RPMI7951 (cell line): ENCODE results near the gene PTK6. TPM values are rescaled to one million over a fixed set of nuclear protein-coding genes. Genes with fewer than 3 reads are reported as not detected.

Experiments used
- DNase-seq: peaks from one replicate; pipeline ENCODE4 v3.0.0-alpha.2; 2012; ENCODE audit warnings: low read depth
- total RNA-seq: library from RNA; depleted of rRNA; stranded (reverse); fragments of >200 nt; shearing (Covaris generic); gene quantifications from 2 replicates; pipeline ENCODE4 v1.2.3, GENCODE V29; 2014

Gene PTK6
- total RNA-seq, 1 experiment from 2014 or later, result 0.48 TPM

GRCh38 chr20:63557481-63557891 lies 20.3 kb upstream of the PTK6 start:
- DNase-seq, result no peak

GRCh38 chr20:63556873-63557478 lies 19.8 kb upstream of the PTK6 start:
- DNase-seq, result no peak

GRCh38 chr20:63555661-63556381 lies 18.6 kb upstream of the PTK6 start:
- no peak for DNase-seq

- peak; percentile 52 for DNase-seq
Observed at GRCh38 chr20:63554361-63555278, 17.4 kb upstream of the PTK6 start.

GRCh38 chr20:63553933-63554290 lies 16.7 kb upstream of the PTK6 start, which contains the start of gene FNDC11:
TSS of gene FNDC11 (plus strand) at chr20:63554159. CDS start at chr20:63555664, 1,505 bp downstream.
- peak; percentile 55 for DNase-seq

GRCh38 chr20:63553251-63553932 lies 16.2 kb upstream of the PTK6 start:
- peak; percentile 77 for DNase-seq

GRCh38 chr20:63552481-63553249 lies 15.5 kb upstream of the PTK6 start:
- DNase-seq, result peak; percentile 60

GRCh38 chr20:63551068-63551467 lies 13.9 kb upstream of the PTK6 start:
- no peak for DNase-seq

GRCh38 chr20:63549679-63550282 lies 12.6 kb upstream of the PTK6 start:
- DNase-seq, result no peak

GRCh38 chr20:63549019-63549418 lies 11.8 kb upstream of the PTK6 start:
- no peak for DNase-seq

GRCh38 chr20:63548542-63548941 lies 11.4 kb upstream of the PTK6 start:
- DNase-seq, result no peak

GRCh38 chr20:63547725-63548480 lies 10.7 kb upstream of the PTK6 start, which contains the start of gene SRMS:
TSS of gene SRMS (minus strand) at chr20:63547749. CDS start at chr20:63547463, 286 bp downstream.
- DNase-seq, result no peak

- DNase-seq, result no peak
Observed at GRCh38 chr20:63546956-63547724, 10.0 kb upstream of the PTK6 start.

GRCh38 chr20:63546256-63546955 lies 9.2 kb upstream of the PTK6 start:
- DNase-seq, result no peak

- no peak for DNase-seq
Observed at GRCh38 chr20:63545814-63546213, 8.6 kb upstream of the PTK6 start.

- no peak for DNase-seq
Observed at GRCh38 chr20:63544958-63545516, 7.9 kb upstream of the PTK6 start.

GRCh38 chr20:63544241-63544957 lies 7.2 kb upstream of the PTK6 start:
- no peak for DNase-seq
